GM21528 (cell line): ENCODE results near the gene PCNX2.
"Not testable (repeated sequence)": the region's sequence is repeated elsewhere in the genome, so short reads cannot be mapped to it uniquely, and the experiment has no call there.

Experiments used
- ATAC-seq: cut with Tn5 transposase; IDR thresholded peaks from one replicate; pipeline ENCODE4 v1.9.1; 2021; ENCODE audit warnings: mild to moderate bottlenecking, moderate library complexity; ENCODE audit not compliant: unreplicated experiment, low FRiP score

Gene PCNX2

DNA sequence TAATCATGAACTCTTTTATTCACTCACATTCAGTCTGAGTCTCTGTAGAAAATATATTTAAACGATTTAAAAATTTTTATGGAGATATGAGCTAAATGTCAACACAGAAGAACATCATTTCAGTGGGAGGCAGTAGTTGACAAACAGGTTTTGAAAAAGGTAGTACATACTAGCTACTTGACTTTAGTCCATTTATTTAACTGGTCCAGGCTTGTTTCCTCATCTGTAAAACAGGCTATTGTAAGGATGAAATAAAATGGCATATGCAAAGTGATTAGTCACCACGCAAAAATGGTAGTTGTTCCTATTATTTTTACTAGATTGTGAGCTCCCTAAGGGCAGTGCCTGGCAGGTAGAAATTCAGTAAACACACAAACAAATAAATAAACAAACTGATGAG, 270.0 kb downstream of the PCNX2 start:
- no peak for ATAC-seq

DNA sequence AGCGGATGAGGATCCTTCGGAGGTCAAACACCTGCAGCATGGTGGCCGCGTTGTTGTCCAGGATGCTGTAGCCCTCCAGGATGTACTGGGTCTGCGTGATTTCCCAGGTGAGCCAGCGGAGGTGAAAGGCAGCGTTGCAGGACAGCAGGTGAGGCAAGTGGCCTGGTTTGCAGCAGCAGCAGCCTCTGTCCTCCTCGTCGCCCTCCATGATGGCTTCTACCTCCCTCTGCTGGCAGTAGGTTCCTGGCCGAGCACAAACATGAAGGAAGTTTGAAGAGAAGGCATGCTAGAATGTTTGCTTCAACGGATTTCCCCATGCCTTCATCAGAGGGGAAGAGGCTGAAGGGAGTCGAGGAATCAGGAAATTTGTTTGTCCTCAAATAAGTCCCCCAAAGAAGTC, 270.4 kb downstream of the PCNX2 start:
- ATAC-seq: no peak

DNA sequence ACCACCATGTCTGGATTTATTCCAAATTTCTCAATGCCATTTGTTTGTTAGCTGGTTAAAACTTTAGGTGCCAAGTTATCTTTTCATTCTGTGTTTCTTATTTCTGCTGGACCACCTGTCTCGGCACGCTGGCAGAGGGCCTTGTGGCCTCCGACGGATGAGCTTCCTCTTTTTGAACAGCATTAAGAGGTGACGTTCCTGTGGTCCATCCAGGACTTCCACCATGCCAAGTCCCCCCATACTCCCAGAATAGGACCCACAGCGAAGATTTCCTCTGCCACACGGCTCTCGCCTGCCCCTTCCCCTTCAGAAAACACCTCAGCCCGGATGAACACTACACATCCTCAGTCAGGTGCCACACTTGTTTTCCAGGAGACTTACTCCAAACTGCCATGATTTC, 271.3 kb downstream of the PCNX2 start:
- ATAC-seq: no peak

DNA sequence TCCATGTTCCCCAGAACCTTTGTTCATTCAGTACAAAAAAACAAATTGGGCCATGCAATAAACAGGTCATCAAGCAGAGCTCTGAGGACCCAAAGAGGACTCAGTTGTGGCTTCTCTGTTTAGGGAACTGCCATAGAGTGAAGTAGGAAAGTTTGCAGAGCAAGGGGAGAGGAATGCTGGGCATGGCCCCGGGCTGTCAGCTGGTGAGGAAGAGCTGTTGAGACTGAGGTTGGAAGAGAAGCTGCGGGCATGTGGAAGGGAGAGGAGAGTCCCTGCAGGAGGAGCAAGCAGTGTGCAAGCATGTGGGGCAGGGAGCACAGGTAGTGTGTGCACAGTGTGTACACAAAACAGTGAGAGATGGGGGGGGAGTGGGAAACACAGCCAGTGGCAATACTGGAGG, 273.3 kb downstream of the PCNX2 start:
- no peak for ATAC-seq

DNA sequence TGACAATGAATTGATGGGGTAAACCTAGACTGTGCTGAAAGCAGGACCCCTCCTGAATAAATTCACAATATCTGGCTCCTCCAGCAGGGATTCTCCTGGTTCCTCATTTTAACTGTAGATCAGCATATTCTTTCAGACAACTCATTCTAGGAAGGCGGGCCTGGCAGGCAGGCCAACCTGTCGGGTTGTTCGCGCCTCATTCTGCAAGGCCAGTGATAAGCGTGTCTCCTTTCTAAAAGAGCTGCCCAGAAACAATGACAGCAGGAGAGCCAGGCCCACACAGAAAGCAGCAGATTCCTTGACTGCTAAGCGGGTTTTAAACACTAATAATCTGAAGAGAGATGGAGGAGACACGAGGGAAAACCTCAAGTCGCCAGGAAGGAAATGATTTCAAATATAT, 275.1 kb downstream of the PCNX2 start:
- ATAC-seq: no peak

DNA sequence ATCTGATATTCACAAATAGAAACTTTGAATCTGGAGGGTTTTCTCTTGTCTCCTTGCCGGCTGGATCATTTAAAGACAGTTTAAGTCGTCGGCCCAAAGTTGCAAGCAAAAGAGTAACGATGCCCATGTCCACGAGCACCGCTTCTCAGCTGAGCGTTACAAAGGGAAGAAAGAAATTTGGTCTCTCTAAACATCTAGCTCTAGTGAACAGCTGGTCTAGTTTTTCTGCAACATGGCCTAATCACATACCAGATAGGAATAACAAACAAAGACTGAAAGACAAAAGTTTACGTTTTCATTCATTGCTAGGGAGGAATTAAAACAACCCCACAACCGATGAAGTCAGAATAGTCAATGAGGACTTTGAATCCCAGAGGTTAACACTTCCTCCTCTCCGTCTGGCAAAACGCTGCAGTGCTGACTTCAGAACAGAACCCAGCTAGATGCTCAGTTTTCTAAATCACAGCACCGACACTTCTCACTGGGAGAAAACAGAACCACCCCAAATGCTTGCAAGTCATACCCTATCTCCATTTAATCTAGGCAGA, 275.7 kb downstream of the PCNX2 start:
- ATAC-seq: no peak

DNA sequence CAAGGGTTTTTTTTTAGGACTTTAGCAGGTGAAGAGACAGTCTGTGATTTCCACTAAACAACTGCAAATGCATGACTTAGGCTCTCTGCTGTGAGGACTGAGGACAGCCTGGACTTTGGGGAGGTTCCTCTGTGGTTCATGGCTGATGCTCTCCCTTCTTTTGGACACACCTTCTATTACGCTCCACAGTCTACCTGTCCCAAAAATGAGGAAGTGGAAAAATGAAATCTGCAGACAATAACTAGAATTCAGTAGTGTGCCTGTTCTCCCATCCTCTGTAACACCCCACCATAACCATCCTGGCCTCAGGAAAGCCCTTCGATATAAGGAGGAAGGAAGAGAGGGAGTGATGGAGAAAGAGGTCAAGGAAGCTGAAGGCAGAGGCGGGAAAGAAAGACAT, 276.4 kb downstream of the PCNX2 start:
- no peak for ATAC-seq

DNA sequence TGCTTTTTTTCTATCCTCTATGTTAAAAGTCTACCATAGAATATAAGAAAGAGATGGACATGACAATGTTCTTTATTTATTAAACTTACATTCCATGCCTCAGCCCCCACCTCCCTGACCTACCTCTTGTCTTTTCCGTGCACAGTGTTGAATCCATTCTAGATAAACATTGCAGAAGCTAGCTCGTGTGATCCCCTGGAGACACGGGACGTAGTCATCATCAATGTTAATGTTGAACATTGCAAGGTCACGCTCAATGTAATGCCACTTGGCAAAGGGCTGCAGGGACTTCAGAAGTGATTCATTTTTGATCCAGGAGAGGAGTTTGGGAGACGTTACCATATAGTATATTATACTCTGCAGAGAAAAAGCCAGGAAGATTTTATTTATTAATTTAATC, 278.7 kb downstream of the PCNX2 start:
- no peak for ATAC-seq

DNA sequence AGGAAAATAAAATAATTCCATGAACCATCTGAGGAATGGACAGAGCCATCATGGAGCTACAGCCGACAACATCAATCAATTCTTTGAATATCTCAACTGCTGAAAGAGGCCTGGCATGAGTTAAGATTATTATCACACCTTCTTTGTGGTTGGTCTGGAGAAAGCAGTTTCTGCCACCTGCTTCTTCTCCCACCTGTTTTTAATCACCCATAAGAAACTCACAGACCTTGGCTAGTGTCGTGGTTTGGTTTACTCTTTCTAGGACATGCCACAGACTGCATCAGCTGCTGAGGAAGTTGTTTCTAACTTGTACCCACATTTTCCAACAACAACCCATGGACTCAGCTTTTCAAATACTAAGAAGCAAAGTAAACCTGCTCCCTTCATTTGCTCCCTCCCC, 279.6 kb downstream of the PCNX2 start:
- peak; percentile 80 for ATAC-seq

DNA sequence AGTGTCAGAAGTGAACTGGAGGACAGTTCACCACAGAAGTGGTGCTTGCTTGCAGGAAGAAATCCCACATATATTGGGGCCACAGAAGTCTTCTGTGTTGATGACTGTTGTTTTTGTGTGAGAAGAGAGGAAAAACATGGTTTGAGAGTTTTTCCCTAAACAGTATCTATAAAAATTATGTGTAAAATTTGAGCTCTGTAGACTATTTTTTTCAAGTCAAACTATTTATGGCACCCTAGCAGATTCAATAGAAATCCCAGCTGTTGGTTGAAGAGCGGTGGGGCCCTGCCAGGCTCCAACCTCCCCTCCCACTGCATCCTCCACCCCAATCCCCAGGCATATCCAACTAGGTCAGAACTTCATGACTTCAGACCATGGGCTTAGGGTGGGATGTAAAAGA, 283.5 kb downstream of the PCNX2 start:
- ATAC-seq: no peak

DNA sequence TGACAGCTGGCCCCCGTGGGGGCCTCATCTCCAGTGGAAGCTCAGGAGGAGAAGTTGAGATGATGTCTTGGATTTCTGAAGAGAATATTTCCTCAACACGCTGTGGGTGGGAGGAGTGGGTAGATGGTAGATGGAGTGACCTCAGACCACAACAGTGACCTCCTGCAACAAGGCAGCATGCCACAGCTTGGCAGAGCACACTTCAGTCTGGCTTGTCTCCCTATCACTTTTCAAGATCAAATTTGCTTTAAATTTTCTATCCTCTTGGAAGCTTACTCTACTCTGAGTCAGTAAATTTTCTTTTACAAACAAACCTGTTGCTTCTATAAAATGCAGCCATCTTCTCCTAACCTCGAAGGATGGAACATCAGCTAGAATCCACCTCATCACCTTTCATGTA, 285.4 kb downstream of the PCNX2 start:
- ATAC-seq: no peak

DNA sequence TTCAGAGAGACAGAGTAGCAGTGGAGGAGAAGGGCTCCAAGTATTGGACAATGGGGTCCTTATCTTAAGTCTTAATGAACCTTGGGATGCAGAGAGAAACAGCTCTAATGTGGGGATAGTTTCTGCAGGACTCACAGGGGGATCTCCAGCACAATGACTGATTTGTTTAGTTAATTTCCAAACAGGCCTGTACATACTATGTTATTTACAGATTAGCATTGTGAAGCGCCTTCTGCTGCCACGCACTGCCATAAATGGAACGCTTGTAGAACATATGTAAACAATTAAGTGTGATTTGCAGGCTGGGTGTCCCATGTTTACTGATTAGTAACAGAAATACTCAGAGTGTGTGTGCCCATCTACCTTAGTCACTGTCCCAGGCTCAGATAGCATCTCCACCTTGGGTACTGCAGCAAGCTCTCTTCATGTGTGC, 289.0 kb downstream of the PCNX2 start:
- ATAC-seq: no peak

DNA sequence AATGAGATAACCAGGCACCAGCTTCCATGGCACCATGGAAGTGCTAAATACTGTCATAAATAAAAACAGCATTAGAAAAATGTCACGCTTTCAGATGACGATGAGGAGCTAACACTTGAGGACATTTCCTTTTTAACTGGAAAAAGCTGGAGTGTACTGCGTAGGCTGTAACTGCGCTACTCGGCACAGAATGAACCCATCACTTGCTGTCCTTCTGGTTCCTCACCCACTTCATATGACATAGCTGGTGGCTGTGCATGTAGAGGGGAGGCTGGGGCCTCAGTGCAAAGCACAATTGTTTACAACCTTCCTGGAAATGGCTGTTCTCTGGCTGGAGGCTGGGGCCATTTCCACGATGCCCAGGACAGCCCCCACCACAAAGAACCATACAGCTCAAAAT, 289.4 kb downstream of the PCNX2 start:
- no peak for ATAC-seq

DNA sequence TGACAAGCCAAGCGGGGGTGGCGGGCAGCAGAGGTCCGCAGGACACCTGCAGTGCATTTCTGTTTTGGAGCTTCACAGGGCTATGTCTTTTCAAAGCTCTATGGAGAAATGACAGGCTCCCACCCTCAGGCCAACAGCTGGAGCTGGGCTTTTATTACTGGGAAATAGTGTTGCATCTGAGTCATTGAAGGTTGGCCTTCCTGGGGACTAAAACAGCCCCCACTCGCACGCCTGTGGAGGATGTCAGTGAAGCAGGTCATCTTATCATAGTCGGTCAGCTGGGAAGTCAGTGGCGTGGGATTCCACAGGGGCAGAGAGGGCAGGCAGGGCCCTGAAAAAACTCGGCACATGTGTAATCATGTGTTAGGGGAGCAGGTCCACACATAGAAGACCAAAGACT, 289.8 kb downstream of the PCNX2 start:
- no peak for ATAC-seq

DNA sequence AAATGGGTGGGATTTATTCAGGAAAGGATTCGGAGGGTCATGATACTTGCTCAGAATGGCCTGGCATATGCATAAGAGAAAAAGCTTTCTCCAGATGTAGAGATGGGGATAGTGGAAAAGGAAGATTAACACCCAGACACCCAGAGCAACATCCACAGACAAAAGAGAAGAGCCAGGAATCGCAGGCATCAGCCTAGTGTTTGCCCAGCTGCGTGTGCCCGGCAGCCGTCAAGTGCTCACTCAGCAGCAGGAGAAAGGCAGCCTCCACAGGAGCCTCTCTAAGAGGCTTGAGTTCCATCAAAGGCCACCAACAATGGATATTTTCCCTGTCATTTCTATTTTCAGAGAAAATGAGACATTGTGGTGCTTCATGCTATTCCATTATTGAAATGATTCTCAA, 290.4 kb downstream of the PCNX2 start:
- no peak for ATAC-seq

DNA sequence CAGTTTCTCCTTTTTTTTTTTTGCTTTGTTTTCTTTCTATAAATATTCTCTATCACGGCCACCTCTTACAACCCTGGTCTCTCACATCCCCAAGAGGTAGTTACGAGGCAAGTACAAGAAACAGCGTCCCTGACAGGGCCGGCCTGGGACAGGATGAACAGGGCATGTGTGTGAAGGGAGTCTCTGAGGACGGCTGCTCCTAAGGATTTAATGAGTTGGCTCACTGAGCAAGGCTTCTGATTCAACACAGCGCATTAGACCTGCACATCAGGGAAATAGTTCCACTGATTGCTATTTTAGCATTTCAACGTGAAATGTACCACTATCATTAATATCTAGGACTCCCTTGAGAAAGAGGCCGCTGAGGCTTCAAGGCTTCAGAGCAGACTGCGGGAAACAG, 291.1 kb downstream of the PCNX2 start:
- ATAC-seq: no peak

DNA sequence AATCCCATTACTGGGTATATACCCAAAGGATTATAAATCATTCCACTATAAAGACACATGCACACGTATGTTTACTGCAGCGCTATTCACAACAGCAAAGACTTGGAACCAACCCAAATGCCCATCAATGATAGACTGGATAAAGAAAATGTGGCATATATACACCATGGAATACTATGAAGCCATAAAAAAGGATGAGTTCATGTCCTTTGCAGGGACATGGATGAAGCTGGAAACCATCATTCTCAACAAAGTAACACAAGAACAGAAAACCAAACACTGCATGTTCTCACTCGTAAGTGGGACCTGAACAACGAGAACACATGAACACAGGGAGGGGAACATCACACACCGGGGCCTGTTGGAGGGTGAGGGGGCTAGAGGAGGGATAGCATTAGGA, 291.9 kb downstream of the PCNX2 start:
- not testable (repeated sequence) for ATAC-seq

DNA sequence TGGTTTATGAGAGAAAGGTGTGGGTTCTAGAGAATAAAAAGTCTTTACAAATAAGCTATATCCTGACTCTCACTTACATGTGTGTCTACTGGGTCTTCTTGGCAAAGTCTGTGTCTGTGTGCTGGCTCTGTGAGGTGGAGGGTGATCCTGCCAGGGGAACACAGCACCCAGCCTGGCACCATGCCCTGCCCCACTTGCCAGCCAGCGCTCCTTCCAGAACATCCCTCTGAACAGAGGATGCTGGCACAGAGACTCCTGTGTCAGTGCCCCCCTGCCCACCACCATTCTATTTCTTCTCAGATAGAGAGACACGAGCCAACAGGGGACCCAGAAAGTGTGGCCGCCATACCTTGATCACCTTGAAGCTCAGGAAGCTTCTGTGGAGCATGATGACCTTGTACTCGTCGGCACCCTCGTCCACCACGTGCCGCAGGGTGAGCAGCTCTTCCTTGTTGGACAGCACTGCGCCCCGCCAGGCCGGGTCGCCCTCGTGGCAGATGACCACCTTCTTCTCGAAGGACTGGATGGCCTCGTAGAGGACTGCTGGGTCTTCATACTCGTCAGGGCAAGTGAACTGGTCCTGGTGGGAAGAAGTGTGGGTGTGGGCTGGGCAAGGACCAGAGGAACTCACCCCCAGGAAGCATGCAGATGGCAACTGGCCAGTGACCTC, 295.4 kb downstream of the PCNX2 start:
- no peak for ATAC-seq

DNA sequence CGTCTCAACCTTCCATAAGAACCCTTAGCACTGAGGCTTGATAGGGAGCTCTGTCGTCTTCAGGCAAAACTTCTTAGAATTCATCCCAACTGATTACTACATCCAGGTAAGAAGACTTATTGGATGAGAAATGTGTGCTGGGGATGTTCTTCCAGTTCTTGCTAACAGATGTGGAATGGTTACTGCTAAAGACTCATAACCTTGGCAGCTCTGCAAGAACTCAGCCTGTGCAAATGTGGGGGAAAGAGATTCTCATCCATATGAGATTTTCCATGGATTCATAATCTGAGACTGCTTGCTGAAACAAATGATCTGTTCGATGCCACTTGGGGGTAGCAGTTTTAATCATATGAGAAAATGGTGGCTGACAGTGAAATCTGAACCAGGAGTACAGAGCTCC, 296.9 kb downstream of the PCNX2 start:
- no peak for ATAC-seq

DNA sequence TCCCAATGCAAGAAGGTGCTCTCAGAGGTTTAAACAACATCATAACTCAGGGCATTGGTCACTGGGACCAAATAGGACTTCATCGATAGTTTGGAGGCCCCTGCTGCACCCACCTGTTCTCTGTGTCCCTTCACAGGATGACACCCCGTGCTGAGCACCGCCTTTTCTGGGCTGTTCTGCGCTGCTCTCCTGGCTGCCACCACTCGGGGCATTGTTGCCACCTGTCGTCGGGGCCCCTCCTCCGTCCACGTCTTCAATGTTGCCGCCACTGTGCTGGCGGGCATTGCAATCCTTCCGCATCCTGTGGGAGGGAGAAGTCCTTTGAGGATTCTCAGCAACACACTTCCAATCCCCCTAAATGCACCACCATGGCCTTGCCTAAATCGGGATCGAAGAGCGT, 297.4 kb downstream of the PCNX2 start:
- ATAC-seq: no peak

DNA sequence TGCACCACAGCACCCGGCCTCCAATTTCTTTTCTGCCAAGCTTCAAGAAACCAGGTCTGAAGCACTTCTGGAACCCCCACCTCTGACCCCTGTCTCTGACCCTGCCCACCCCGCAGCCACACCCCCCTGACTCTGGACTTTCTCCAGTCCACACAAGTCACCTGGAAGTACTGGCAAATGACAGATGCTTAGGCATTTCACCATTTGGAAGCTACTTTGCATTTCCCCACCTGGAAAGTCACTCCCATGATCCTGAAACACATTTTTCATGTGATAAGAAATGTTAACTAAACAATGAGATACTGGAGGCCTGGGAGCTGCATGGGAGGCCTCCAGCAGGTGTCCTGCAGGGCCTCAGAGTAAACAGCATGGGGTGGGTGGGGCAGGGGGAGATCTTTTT, 299.4 kb downstream of the PCNX2 start:
- ATAC-seq: no peak

DNA sequence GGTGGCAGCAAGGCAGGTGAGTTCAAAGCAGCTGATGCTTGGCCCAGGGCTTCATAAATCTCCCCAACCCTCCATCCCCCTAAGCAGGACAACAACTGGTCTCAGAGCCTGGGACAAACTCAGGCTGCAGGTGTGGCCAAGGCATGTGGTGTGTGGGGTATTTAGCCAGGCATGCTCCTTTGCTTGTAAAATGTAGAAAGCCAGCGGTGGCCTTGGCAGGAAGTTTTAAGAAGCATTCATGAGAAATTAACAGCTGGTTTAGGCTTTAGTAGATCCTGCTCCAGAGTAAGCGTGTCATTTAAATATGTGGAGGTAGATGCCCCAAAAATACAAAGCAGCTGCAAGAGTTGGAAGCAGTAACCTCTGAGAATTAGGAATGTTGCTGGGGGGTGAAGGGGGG, 300.3 kb downstream of the PCNX2 start:
- no peak for ATAC-seq

DNA sequence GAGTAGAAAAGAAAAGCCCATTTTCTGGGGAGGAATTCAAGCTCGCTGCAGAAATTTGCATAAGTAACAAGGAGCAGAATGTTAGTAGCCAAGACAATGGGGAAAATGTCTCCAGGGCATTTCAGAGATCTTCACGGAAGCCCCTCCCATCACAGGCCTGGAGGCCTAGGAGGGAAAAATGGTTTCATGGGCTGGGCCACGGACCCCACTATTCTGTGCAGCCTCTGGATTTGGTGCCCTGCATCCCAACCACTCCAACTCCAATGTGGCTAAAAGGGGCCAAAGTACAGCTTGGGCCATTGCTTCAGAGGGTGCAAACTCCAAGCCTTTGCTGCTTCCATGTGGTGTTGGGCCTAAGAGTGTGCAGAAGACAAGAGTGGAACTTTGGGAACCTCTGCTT, 302.0 kb downstream of the PCNX2 start:
- no peak for ATAC-seq
